Activated gamma-delta T cell treated with Interleukin-2 at 50 U/mL for 16 hours (primary cell): ENCODE measurements around the gene HACD4.

Experiments used
- DNase-seq: peaks from one replicate; pipeline ENCODE4 v3.0.0-alpha.2; 2020

The HACD4 gene

DNA sequence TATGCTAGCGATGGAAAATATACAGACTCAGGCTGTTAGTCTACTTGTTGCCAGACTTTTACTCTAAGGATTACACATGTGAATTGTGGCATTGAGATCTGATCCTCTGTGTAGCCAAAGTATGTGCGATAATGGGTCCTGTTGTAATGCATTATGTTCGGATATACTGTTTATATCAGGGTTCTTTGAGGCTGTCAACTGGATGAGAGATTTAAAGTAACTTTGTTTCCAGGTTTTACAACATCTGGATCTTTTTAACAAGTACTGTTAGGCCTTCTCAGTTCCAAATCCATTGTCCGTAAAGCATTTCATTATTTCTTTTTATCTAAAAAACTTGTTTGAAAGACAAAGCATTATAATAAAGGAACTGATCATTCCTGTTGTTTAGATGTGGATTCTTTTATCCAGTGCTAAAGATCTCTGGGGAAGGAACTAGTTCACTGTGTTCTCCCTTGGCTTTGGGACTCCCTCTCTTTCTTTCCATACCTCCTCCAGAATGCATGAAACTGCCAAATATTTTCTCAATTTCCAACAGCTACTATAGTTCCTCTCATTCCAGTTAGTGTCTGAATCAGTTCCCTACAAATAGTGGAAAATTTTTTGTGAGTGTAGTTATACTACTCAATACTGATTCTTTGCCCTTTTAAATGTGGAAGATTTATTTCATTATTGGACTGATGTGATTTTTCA lies 68.8 kb downstream of the HACD4 start:
- DNase-seq = no peak

DNA sequence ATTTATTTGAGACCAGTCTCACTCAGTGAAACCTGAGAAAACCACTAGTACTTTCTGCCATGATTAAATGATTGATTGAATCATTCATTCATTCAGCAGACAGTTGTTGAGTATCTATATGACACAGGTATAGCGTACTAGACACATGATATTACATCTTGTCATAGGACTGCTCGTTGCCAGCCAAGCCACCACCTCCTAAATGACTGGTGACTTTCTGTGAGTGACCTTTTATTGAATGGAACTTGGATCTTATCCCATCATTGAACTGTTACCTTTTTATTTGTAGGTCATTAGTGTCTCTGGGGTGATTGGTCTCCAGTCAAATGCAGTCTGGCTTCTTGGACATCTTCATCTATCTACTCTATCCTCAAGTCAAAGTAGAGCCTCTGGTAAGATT lies 80.7 kb downstream of the HACD4 start:
- no peak for DNase-seq
